ENCODE results near the gene LEP. TPM values are rescaled to one million over a fixed set of nuclear protein-coding genes. Genes with fewer than 3 reads are reported as not detected.

LEP gene
- total and polyA plus RNA-seq, 7 experiments from 2014 or later, result 0.10 TPM; not detected in 6

GRCh38 chr7:128263420-128263819 is 22.3 kb downstream of the LEP start:
- intact Hi-C loops (cut with micrococcal nuclease), result no loop called here
- Histone ChIP-seq H3K4me3 (ENCODE audit: low read length) (no peak overlapping the region), H3K27me3 (ENCODE audit: control insufficient read depth in 2 of 2, insufficient read depth in 2 of 2, low read length in 2 of 2) (peaks cover 0 to 3% of the 10 kb centered on the region in 2 donors), H3K4me1 (ENCODE audit: control insufficient read depth in 2 of 2, insufficient read depth in 2 of 2, low read length in 2 of 2) (no peaks in the 10 kb centered on the region), H3K27ac (ENCODE audit: low read depth, low read length) (no peak overlapping the region), H3K36me3 (ENCODE audit: control insufficient read depth in 2 of 3, insufficient read depth in 3 of 3, low read length in 3 of 3) (no peaks in the 10 kb centered on the region), H3K9me3 (ENCODE audit: control insufficient read depth in 2 of 3, low read length in 3 of 3) (no peaks in the 10 kb centered on the region)
- H3K27ac Mint-ChIP-seq, result no peak overlapping the region
- no peaks in the 10 kb centered on the region for H3K9me3 Mint-ChIP-seq
- H3K27me3 Mint-ChIP-seq, result peaks cover 14 to 18% (median 16%) of the 10 kb centered on the region in 5 donors
- no peak for DNase-seq
- H3K36me3 Mint-ChIP-seq, result no peaks in the 10 kb centered on the region
- POLR2A ChIA-PET, result no interaction called here
- peaks cover 0 to 1% (median 0%) of the 10 kb centered on the region in 7 donors for H3K4me1 Mint-ChIP-seq
- H3K4me3 Mint-ChIP-seq, result no peak overlapping the region
- no peak for ATAC-seq
- CTCF ChIA-PET, result no interaction called here

GRCh38 chr7:128264477-128264876 is 23.4 kb downstream of the LEP start:
- intact Hi-C loops (cut with micrococcal nuclease), result no loop called here
- H3K36me3 Mint-ChIP-seq, result peaks cover 0 to 6% (median 0%) of the 10 kb centered on the region in 5 donors
- Histone ChIP-seq H3K36me3 (ENCODE audit: control insufficient read depth in 2 of 3, insufficient read depth in 3 of 3, low read length in 3 of 3) (no peaks in the 10 kb centered on the region), H3K27ac (ENCODE audit: low read depth, low read length) (no peak overlapping the region), H3K4me1 (ENCODE audit: control insufficient read depth in 2 of 2, insufficient read depth in 2 of 2, low read length in 2 of 2) (no peaks in the 10 kb centered on the region), H3K27me3 (ENCODE audit: control insufficient read depth in 2 of 2, insufficient read depth in 2 of 2, low read length in 2 of 2) (peaks cover 0 to 3% of the 10 kb centered on the region in 2 donors), H3K4me3 (ENCODE audit: low read length) (no peak overlapping the region), H3K9me3 (ENCODE audit: control insufficient read depth in 2 of 3, low read length in 3 of 3) (no peaks in the 10 kb centered on the region)
- no peak overlapping the region for H3K4me3 Mint-ChIP-seq
- peaks cover 22 to 29% (median 27%) of the 10 kb centered on the region in 5 donors for H3K27me3 Mint-ChIP-seq
- peaks cover 0 to under 1% (median 0%) of the 10 kb centered on the region in 7 donors for H3K4me1 Mint-ChIP-seq
- ChIA-PET CTCF (no interaction called here), POLR2A (no interaction called here)
- DNase-seq (no peak), ATAC-seq (no peak)
- no peaks in the 10 kb centered on the region for H3K9me3 Mint-ChIP-seq
- H3K27ac Mint-ChIP-seq, result no peak overlapping the region

DNA sequence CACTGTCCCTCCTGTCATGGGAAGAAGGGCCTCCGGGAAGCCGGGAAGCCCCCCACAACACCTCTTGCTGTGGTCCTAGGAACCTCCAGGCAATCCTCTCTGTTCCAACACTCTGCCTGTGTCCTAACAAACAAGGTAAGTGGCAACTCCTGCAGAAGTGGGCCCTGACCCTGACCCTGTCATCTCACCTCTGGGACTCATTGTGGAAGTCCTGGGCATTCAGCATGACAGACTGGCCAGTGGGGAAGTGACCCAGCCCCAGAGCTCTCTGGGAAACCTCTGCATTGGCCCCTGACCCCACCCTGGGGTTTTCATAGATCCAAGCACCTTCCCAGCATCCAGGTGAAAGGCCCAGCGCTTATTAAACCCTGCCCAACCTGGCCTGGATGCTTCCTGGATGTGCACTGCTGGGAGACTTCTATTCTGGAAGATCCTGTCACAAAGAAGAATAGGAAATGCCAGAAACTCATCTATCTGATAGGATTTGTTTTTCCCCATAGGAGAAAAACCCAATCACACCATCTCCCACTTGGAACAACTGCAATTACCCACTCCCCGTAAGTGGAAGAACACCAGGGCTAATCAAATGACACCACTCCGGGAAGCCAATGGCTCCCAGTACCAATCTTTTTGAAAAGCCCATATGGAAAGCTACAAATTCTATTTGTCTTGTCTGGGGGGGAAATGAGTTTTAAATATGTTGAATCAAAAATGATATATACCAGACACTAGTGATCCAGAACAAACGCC is 24.3 kb downstream of the LEP start:
- Mint-ChIP-seq H3K4me1 (no peaks in the 10 kb centered on the region), H3K4me3 (no peak overlapping the region), H3K27ac (no peak overlapping the region), H3K9me3 (no peaks in the 10 kb centered on the region), H3K27me3 (peaks cover 27 to 38% (median 31%) of the 10 kb centered on the region in 5 donors), H3K36me3 (peaks cover 0 to 6% (median 0%) of the 10 kb centered on the region in 5 donors)
- Histone ChIP-seq H3K4me1 (ENCODE audit: control insufficient read depth in 2 of 2, insufficient read depth in 2 of 2, low read length in 2 of 2) (no peaks in the 10 kb centered on the region), H3K4me3 (ENCODE audit: low read length) (no peak overlapping the region), H3K36me3 (ENCODE audit: control insufficient read depth in 2 of 3, insufficient read depth in 3 of 3, low read length in 3 of 3) (no peaks in the 10 kb centered on the region), H3K27ac (ENCODE audit: low read depth, low read length) (no peak overlapping the region), H3K27me3 (ENCODE audit: control insufficient read depth in 2 of 2, insufficient read depth in 2 of 2, low read length in 2 of 2) (peaks cover 0 to 3% of the 10 kb centered on the region in 2 donors), H3K9me3 (ENCODE audit: control insufficient read depth in 2 of 3, low read length in 3 of 3) (no peaks in the 10 kb centered on the region)
- ATAC-seq (no peak), DNase-seq (no peak)
- CTCF ChIA-PET, result no interaction called here
- intact Hi-C loops (cut with micrococcal nuclease), result no loop called here
- POLR2A ChIA-PET, result no interaction called here

- Mint-ChIP-seq H3K4me3 (no peak overlapping the region), H3K36me3 (peaks cover 0 to 6% (median 0%) of the 10 kb centered on the region in 5 donors), H3K27me3 (peaks cover 28 to 42% (median 31%) of the 10 kb centered on the region in 5 donors), H3K4me1 (no peaks in the 10 kb centered on the region), H3K9me3 (no peaks in the 10 kb centered on the region), H3K27ac (no peak overlapping the region)
- H3K9me3 ChIP-seq (ENCODE audit: control insufficient read depth in 2 of 3, low read length in 3 of 3), result no peaks in the 10 kb centered on the region
- no peaks in the 10 kb centered on the region for H3K4me1 ChIP-seq (ENCODE audit: control insufficient read depth in 2 of 2, insufficient read depth in 2 of 2, low read length in 2 of 2)
- ChIA-PET CTCF (no interaction called here), POLR2A (no interaction called here)
- H3K27ac ChIP-seq (ENCODE audit: low read depth, low read length), result no peak overlapping the region
- H3K27me3 ChIP-seq (ENCODE audit: control insufficient read depth in 2 of 2, insufficient read depth in 2 of 2, low read length in 2 of 2), result peaks cover 0 to 3% of the 10 kb centered on the region in 2 donors
- H3K36me3 ChIP-seq (ENCODE audit: control insufficient read depth in 2 of 3, insufficient read depth in 3 of 3, low read length in 3 of 3), result no peaks in the 10 kb centered on the region
- intact Hi-C loops (cut with micrococcal nuclease), result no loop called here
- no peak for ATAC-seq
- no peak overlapping the region for H3K4me3 ChIP-seq (ENCODE audit: low read length)
- DNase-seq, result no peak
These were observed 24.8 kb downstream of the LEP start for GRCh38 chr7:128265906-128266300.

GRCh38 chr7:128266529-128266882 is 25.4 kb downstream of the LEP start:
- no peak overlapping the region for H3K27ac ChIP-seq (ENCODE audit: low read depth, low read length)
- no peak overlapping the region for H3K27ac Mint-ChIP-seq
- H3K36me3 ChIP-seq (ENCODE audit: control insufficient read depth in 2 of 3, insufficient read depth in 3 of 3, low read length in 3 of 3), result no peaks in the 10 kb centered on the region
- no peak overlapping the region for H3K4me3 Mint-ChIP-seq
- H3K4me1 Mint-ChIP-seq, result peaks cover 0 to 3% (median 0%) of the 10 kb centered on the region in 7 donors
- H3K27me3 Mint-ChIP-seq, result peaks cover 33 to 47% (median 35%) of the 10 kb centered on the region in 5 donors
- H3K9me3 ChIP-seq (ENCODE audit: control insufficient read depth in 2 of 3, low read length in 3 of 3), result no peaks in the 10 kb centered on the region
- H3K4me3 ChIP-seq (ENCODE audit: low read length), result no peak overlapping the region
- ChIA-PET POLR2A (no interaction called here), CTCF (no interaction called here)
- ATAC-seq, result no peak
- no peak for DNase-seq
- peaks cover 0 to 6% (median 0%) of the 10 kb centered on the region in 5 donors for H3K36me3 Mint-ChIP-seq
- H3K27me3 ChIP-seq (ENCODE audit: control insufficient read depth in 2 of 2, insufficient read depth in 2 of 2, low read length in 2 of 2), result peaks cover 0 to 3% of the 10 kb centered on the region in 2 donors
- H3K9me3 Mint-ChIP-seq, result no peaks in the 10 kb centered on the region
- no peaks in the 10 kb centered on the region for H3K4me1 ChIP-seq (ENCODE audit: control insufficient read depth in 2 of 2, insufficient read depth in 2 of 2, low read length in 2 of 2)
- intact Hi-C loops (cut with micrococcal nuclease), result no loop called here

- intact Hi-C loops (cut with micrococcal nuclease), result no loop called here
- CTCF ChIA-PET, result no interaction called here
These were observed 26.0 kb downstream of the LEP start for GRCh38 chr7:128266883-128267594.

More at GRCh38 chr7:128266883-128267594, 26.0 kb downstream of the LEP start:
- ATAC-seq (no peak), DNase-seq (no peak)
- POLR2A ChIA-PET, result no interaction called here
- Histone ChIP-seq H3K4me1 (ENCODE audit: control insufficient read depth in 2 of 2, insufficient read depth in 2 of 2, low read length in 2 of 2) (no peaks in the 10 kb centered on the region), H3K4me3 (ENCODE audit: low read length) (no peak overlapping the region), H3K36me3 (ENCODE audit: control insufficient read depth in 2 of 3, insufficient read depth in 3 of 3, low read length in 3 of 3) (no peaks in the 10 kb centered on the region), H3K27ac (ENCODE audit: low read depth, low read length) (no peak overlapping the region), H3K27me3 (ENCODE audit: control insufficient read depth in 2 of 2, insufficient read depth in 2 of 2, low read length in 2 of 2) (peaks cover 0 to 3% of the 10 kb centered on the region in 2 donors), H3K9me3 (ENCODE audit: control insufficient read depth in 2 of 3, low read length in 3 of 3) (no peaks in the 10 kb centered on the region)
- H3K27me3 Mint-ChIP-seq, result peaks cover 33 to 47% (median 35%) of the 10 kb centered on the region in 5 donors
- no peak overlapping the region for H3K4me3 Mint-ChIP-seq
- no peak overlapping the region for H3K27ac Mint-ChIP-seq
- H3K9me3 Mint-ChIP-seq, result no peaks in the 10 kb centered on the region
- H3K36me3 Mint-ChIP-seq, result peaks cover 0 to 6% (median 0%) of the 10 kb centered on the region in 5 donors
- peaks cover 0 to 3% (median 0%) of the 10 kb centered on the region in 7 donors for H3K4me1 Mint-ChIP-seq

Data from naive thymus-derived CD4-positive, alpha-beta T cell (primary cell).